Measurements from ENCODE around the gene RPL41. TPM values are rescaled to one million over a fixed set of nuclear protein-coding genes. Genes with fewer than 3 reads are reported as not detected.

The RPL41 gene
- total RNA-seq, 1 experiment from 2014 or later = 3,475 TPM

- CTCF ChIA-PET = no interaction called here
- H3K27me3 ChIP-seq (replicated peaks; ENCODE audit: insufficient read depth, low read depth, low read length, poor library complexity) = no peaks in the 10 kb centered on the region
- TF ChIP-seq EZH2 (IDR thresholded peaks at IDR 0.05; ENCODE audit: borderline replicate concordance, low read depth, low read length, poor library complexity, severe bottlenecking) (no peak), CTCF (conservative IDR thresholded peaks at IDR 0.05; ENCODE audit: low read depth, low read length) (no peak)
- H3K27ac ChIP-seq (ENCODE audit: low read depth, low read length, poor library complexity, severe bottlenecking) = no peak overlapping the region
- no peaks in the 10 kb centered on the region for H3K9me3 ChIP-seq (ENCODE audit: low read depth, low read length, poor library complexity, severe bottlenecking)
- no peak overlapping the region for H3K4me3 ChIP-seq (ENCODE audit: low read depth, low read length, poor library complexity, severe bottlenecking)
- POLR2A ChIA-PET (ENCODE audit: low non-redundant PET) = no interaction called here
- intact Hi-C loops (cut with micrococcal nuclease; ENCODE audit: unreplicated experiment) = no loop called here
- peaks cover 69% of the 10 kb centered on the region for H3K36me3 ChIP-seq (ENCODE audit: insufficient read depth, low read length, poor library complexity, severe bottlenecking)
- no TSS peak for BruUV-seq (replicated peaks)
- no peaks in the 10 kb centered on the region for H3K4me1 ChIP-seq (ENCODE audit: insufficient read depth, low read length, poor library complexity, severe bottlenecking)
- DNase-seq (ENCODE audit: low spot score) = no peak
These were observed 25.7 kb downstream of the RPL41 start for GRCh38 chr12:56141946-56142784.

- H3K9me3 ChIP-seq (ENCODE audit: low read depth, low read length, poor library complexity, severe bottlenecking) = no peaks in the 10 kb centered on the region
- intact Hi-C loops (cut with micrococcal nuclease; ENCODE audit: unreplicated experiment) = no loop called here
- TF ChIP-seq EZH2 (IDR thresholded peaks at IDR 0.05; ENCODE audit: borderline replicate concordance, low read depth, low read length, poor library complexity, severe bottlenecking) (no peak), CTCF (conservative IDR thresholded peaks at IDR 0.05; ENCODE audit: low read depth, low read length) (no peak)
- BruUV-seq (replicated peaks) = TSS peak; percentile 46
- CTCF ChIA-PET = no interaction called here
- H3K27ac ChIP-seq (ENCODE audit: low read depth, low read length, poor library complexity, severe bottlenecking) = no peak overlapping the region
- H3K4me1 ChIP-seq (ENCODE audit: insufficient read depth, low read length, poor library complexity, severe bottlenecking) = no peaks in the 10 kb centered on the region
- no peak overlapping the region for H3K4me3 ChIP-seq (ENCODE audit: low read depth, low read length, poor library complexity, severe bottlenecking)
- peaks cover 59% of the 10 kb centered on the region for H3K36me3 ChIP-seq (ENCODE audit: insufficient read depth, low read length, poor library complexity, severe bottlenecking)
- H3K27me3 ChIP-seq (replicated peaks; ENCODE audit: insufficient read depth, low read depth, low read length, poor library complexity) = no peaks in the 10 kb centered on the region
- DNase-seq (ENCODE audit: low spot score) = no peak
- POLR2A ChIA-PET (ENCODE audit: low non-redundant PET) = interaction anchor here (0.5 kb wide), 1 partner anchor 1695 kb away, joined by 3 read pairs; no protein-coding TSS in a partner anchor
These were observed 26.8 kb downstream of the RPL41 start for GRCh38 chr12:56143217-56143616.

- TF ChIP-seq CTCF (conservative IDR thresholded peaks at IDR 0.05; ENCODE audit: low read depth, low read length) (no peak), EZH2 (IDR thresholded peaks at IDR 0.05; ENCODE audit: borderline replicate concordance, low read depth, low read length, poor library complexity, severe bottlenecking) (no peak)
- H3K27me3 ChIP-seq (replicated peaks; ENCODE audit: insufficient read depth, low read depth, low read length, poor library complexity) = no peaks in the 10 kb centered on the region
- no peaks in the 10 kb centered on the region for H3K4me1 ChIP-seq (ENCODE audit: insufficient read depth, low read length, poor library complexity, severe bottlenecking)
- H3K4me3 ChIP-seq (ENCODE audit: low read depth, low read length, poor library complexity, severe bottlenecking) = no peak overlapping the region
- CTCF ChIA-PET = no interaction called here
- no peaks in the 10 kb centered on the region for H3K9me3 ChIP-seq (ENCODE audit: low read depth, low read length, poor library complexity, severe bottlenecking)
- peaks cover 52% of the 10 kb centered on the region for H3K36me3 ChIP-seq (ENCODE audit: insufficient read depth, low read length, poor library complexity, severe bottlenecking)
- POLR2A ChIA-PET (ENCODE audit: low non-redundant PET) = no interaction called here
- no peak overlapping the region for H3K27ac ChIP-seq (ENCODE audit: low read depth, low read length, poor library complexity, severe bottlenecking)
- intact Hi-C loops (cut with micrococcal nuclease; ENCODE audit: unreplicated experiment) = no loop called here
- DNase-seq (ENCODE audit: low spot score) = no peak
- BruUV-seq (replicated peaks) = no TSS peak
These were observed 27.4 kb downstream of the RPL41 start for GRCh38 chr12:56143870-56144269.
